ENCODE data around the gene MAP3K14. TPM values are rescaled to one million over a fixed set of nuclear protein-coding genes. Genes with fewer than 3 reads are reported as not detected.
"Not testable (repeated sequence)": the region's sequence is repeated elsewhere in the genome, so short reads cannot be mapped to it uniquely, and the experiment has no call there.

The MAP3K14 gene
- total RNA-seq, 1 donor from 2014 or later, result 9.9 TPM

DNA sequence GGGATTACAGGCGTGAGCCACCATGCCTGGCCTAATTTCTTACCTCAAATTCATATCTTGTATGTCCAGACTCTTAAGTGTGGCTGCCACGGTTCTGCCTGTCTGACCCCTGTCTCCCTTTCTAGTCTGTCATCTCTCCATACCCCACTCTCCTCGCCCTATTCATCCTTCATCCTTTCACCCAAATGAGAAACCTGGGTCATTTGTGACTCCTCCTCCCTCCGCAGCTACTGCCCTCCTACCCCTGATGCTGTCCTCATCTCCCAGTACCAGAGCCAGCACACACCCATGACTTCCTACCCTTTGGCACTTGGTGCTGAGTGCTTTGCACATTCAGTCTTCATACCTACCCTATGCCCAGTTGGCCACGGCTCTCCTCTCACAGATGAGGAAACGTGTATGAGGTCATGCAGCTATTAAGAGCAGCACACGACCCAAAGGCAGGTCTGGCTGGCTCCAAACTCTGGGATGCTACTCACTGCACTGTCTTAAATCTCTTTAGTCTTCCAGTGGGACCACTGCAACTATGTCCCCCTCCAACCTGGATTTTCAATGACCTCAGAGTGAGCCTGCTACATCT, 56.5 kb downstream of the MAP3K14 start:
- no peak for DNase-seq (ENCODE audit: low read depth)

DNA sequence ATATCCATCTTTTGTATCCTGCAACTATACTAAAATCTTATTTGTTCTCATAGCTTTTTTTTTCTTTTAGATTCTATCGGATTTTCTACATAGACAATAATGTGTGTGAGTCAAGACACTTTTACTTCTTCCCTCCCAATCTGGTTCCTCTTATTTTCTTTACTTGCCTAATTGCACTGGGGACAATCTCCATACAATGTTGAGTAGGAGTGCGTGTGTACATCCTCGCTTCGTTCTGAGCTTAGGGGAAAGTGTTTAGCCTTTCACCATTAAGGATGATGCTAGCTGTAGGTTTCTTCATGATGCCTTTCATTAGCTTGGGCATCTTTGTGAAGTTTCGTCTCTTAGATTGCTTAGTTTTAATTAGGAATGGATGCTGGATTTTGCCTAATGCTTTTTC, 57.8 kb downstream of the MAP3K14 start:
- no peak for DNase-seq (ENCODE audit: low read depth)

DNA sequence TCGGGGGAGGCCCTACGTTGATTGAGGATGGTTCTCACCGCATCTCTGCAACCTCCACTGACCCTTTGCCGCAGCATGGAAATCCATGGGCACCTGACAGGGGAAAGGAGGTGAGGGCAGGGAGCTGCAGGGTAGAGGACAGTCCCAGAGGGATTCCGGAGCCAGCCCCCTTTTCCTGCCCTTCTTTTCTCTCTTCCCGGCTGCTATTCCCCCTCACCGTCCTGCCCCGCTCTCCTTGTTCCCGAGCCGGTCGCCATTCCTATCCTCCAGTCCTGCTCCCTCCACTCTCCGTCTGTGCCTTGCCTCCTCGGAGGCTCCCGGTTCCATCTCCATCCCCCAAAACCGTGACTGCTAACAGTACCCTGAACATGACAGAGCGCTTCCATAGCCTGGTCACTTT, 59.7 kb downstream of the MAP3K14 start:
- DNase-seq (ENCODE audit: low read depth), result no peak

DNA sequence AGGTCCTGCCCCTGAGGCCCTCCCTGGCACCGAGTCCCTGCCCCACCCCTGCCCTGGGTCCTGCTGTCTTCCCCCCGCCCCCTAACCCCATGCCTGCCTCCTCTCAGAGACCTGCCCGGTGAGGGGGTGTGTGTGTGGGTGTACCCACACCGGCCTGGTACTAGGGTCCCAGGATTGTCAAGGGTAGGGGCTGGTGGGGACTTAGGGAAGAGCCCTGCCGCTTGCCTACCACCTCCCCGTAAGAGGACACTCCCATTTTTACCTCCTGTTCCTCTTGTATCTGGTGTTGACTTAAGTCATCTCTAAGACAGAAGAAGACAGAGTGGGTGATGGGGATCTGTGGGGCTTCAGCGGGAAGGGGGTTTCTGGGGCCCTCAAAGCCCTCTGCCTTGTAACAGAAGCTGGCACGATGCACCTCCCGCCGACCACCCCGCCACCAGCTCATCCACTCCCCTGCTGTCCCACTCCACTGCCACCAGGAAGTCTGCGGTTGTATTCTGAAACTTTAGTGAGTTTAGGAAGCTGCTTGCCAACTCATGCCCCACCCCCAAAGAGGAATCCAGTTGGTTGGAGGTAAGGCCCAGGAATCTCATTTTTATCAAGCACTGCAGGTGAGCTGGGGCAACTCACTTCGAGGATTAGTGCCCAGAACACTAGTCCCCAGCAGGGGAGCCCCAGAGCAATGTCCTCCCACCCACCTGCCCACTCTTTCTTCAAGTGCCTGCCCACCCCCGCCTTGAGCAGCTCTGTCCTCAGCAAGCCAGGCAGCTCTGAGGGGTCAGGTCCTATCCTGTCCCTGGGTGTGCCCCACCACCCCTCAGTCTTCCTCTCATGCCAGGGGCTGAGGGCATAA, 60.5 kb downstream of the MAP3K14 start:
- DNase-seq (ENCODE audit: low read depth), result no peak

DNA sequence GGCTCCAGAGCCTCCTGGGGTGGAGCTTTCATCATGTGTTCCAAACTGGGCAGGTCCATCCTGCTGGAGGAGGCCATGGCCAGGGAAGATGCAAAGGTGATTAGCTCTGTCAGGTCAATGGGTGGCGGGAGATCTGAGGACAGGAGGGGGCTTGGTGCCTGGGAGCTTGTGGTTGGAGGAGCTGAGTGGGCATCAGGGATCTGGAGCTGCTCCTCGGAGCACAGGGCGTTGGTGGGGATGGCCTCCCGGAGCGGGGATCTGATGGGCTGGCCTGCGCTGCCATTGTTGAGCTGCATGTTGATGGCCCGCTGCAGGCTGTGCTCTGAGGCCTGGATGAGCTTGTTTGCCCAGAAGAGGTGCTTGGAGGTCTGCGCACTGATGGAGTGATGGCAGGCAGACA, 61.5 kb downstream of the MAP3K14 start:
- DNase-seq (ENCODE audit: low read depth), result no peak

DNA sequence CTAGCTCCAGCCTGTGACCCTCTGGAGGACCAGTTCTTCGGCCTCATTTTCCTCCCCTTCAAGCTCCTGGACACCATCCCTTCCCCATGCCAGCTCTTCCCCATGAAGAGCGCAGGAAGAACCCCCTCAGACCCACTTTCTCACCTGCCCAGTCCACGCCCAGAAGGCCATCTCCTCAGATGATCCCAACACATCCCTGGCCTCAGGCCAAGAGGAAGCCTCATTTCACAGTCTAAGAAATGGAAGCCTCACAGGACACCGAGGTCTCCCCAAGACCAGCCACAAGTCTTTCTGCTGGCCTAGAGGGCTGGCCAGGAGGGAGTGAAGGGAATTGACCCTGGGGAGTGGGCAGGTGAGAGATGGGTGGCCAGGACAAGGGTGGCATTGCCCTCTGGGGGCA, 62.9 kb downstream of the MAP3K14 start:
- DNase-seq (ENCODE audit: low read depth), result no peak

DNA sequence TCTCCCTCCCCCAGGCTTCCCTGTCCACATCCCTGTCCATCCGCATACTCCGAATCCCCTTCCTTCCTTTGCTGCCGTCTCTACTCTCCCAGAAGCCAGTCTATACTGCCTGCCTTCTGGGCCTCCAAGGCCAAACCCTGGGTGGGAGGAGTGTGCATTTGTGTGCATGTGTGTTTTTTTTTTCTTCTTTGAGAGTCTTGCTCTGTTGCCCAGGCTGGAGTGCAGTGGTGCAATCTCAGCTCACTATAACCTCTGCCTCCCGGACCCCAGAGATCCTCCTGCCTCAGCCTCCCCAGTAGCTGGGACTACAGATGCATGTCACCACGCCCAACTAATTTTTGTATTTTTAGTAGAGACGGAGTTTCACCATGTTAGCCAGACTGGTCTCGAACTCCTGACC, 63.6 kb downstream of the MAP3K14 start:
- DNase-seq (ENCODE audit: low read depth), result not testable (repeated sequence)

DNA sequence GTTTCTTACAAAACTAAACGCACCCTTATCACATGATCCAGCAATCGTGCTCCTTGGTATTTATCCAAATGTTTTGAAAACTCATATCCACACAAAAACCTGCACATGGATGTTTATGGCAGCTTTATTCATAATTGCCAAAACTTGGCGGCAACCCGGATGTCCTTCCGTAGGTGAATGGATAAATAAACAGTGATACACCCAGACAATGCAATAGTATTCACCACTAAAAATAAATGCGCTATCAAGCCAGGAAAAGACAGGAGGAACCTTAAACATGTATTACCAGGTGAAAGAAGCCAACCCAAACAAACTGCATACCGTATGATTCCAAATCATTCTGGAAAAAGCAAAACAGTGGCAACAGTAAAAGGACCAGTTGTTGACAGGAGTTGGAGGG, 64.9 kb downstream of the MAP3K14 start:
- DNase-seq (ENCODE audit: low read depth), result no peak

DNA sequence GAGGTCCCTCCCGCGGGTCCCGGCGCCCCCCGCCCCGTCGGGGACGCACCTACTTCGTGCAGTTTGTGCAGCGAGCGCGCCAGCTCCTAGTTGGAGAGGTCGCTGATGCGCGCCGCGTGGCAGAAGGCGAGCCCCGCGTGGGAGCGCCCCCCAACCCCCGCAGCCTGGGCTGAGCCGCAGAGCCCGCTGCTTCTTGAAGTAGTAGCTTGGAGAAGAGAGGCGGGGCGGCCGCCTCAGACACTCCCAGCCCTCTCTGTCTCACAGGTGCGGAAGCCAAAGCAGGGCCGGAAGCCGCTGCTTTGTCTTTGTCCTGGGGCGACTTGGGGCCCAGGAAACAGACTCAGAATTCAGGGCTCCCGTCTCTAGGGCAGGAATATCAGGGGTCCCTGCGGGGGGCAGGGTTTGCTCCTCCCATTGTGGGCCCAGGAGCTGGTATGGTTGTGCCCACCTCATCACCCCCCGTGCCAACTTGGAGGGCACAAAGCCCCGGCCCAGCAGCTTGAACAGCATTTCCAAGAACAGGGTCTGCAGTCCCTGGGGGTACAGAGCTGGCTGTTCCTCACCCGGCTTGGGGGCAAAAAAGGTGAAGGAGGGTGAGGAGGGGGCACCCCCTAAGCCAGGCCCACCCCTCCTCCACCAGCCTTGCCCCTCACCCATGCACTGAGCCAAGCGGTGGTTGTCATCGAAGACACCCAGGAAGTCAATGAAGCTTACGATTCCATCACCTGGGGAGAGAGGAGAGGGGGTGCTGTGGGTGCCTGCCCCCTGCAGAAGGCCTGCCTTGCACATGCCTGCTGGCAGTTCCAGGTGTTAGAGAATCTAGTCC, 68.5 kb downstream of the MAP3K14 start:
- DNase-seq (ENCODE audit: low read depth), result no peak

DNA sequence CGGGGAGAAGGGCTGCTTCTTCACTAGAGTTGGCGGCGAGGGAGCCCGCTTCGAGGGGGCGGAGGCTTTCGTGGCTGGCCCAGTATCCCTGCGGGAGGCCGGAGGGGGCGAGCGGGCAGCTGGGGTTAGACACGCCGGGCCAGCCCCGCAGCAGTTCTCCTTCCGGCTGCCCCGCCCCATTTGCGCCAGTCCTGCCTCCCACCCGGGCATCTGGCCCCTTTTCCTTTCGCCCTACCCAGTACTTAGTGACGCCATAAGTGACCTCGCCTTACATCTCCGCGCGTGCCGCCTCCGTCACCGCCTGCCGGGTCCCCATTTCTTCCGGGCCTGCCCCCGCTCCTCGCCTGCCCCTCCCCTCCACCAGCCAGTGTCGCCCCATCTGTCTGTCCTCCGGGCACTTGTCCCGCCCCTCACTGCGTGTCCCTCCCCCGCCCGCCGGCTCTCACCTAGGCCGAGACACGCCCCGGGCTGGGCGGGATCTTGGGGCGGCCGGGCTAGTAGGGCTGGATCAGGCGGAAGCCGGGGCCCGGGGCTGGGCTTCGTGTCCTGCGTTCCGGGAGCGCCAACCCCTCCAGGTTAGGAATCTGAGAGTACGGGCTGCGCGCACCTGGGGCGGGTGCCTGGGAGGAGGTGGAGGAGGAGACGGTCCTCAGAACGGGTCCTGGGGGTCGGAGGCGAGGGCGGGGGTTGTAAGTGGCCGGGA, 69.2 kb downstream of the MAP3K14 start:
- peak; percentile 49 for DNase-seq (ENCODE audit: low read depth)

DNA sequence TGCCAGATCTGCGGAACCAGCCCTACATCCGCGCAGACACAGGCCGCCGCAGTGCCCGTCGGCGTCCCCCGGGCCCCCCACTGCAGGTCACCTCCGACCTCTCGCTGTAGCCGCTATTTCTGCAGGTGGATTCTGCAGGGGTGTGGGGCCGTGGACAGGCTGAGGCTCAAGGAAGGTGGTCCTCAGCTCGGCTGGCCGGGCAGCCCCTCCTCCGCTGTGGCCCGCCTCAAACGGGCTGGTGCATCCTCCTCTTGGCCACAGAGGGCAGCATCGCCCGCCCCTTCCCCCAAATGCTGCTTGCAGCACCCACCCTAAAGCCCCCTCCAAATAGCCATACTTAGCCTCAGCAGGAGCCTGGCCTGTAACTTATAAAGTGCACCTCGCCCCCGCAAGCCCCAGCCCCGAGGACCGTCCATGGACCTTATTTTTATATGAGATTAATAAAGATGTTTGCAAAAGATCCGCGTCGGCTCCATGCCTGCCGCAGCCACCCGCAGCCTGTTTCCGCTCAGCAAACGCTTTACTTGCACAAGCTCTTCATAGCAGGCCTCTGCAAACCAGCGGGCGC, 69.9 kb downstream of the MAP3K14 start:
- DNase-seq (ENCODE audit: low read depth), result no peak

DNA sequence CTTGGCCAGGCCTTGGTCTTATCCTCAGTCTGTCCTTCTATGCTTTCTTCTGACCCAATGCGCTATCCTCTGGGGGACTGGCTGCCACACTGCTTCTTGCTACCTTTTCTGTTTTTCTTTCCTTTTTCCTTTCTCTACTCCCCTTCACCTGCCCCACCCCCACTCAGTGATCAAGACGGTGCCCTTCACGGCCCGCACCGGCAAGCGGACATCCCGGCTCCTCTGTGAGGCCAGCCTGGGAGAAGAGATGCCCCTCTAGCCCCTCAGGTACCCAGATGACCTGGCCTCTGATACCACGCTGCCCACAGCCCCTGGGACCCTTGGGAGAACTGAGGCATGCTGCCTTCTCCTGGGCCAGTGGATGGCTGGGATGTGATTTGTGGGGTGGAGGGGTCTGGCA, 70.5 kb downstream of the MAP3K14 start:
- DNase-seq (ENCODE audit: low read depth), result no peak

DNA sequence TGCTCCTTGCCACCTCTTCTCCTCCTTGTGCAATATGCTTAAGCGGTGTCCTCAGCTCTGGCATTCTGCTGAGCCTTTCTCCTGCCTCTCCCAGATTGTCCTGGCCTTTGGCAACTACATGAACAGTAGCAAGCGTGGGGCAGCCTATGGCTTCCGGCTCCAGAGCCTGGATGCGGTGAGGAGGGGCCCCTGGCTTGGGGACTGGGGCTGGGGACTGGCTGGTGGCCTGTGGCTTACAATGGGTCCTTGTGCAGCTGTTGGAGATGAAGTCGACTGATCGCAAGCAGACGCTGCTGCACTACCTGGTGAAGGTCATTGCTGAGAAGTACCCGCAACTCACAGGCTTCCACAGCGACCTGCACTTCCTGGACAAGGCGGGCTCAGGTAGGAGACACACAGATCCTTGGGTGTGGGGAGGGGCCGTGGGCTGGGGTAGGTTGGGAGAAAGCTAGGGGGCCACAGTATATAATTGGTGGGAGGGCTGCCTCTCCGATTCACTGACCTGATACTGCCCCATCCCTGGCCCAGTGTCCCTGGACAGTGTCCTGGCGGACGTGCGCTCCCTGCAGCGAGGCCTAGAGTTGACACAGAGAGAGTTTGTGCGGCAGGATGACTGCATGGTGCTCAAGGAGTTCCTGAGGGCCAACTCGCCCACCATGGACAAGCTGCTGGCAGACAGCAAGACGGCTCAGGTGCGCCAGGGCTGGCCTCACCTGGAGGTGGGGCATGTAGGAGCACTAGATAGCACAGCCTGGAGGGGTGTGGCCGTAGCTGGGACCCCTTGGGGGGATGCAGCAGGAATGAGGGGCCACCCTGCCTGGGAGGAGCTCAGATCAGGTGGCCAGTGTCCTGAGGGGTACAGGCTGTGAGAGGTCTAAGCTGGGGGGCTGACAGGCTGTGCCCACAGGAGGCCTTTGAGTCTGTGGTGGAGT, 71.8 kb downstream of the MAP3K14 start:
- no peak for DNase-seq (ENCODE audit: low read depth)

DNA sequence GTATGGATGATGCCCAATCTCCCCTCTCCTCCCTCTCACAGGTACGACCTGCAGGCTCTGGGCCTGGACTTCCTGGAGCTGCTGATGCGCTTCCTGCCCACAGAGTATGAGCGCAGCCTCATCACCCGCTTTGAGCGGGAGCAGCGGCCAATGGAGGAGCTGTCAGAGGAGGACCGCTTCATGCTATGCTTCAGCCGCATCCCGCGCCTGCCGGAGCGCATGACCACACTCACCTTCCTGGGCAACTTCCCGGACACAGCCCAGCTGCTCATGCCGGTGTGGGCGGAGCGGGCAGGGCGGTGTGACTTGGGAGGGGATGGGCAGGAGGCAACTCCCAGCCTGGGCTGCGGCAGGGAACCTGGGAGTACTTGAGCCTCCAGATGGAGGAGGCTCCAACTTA, 73.1 kb downstream of the MAP3K14 start:
- no peak for DNase-seq (ENCODE audit: low read depth)

DNA sequence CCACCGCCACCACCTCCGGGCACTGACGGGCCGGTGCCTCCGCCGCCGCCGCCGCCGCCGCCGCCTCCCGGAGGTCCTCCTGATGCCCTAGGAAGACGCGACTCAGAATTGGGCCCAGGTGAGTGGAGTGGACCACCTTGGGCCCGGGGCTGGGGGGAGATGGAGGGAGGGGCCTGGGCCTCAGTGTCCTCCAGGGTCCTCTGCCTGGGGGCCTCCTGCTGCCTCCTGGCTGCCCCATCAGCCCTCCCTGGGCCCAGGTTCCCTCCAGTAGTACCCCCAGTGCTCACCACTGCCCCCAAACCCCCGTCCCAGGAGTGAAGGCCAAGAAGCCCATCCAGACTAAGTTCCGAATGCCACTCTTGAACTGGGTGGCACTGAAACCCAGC, 74.8 kb downstream of the MAP3K14 start:
- DNase-seq (ENCODE audit: low read depth), result no peak

DNA sequence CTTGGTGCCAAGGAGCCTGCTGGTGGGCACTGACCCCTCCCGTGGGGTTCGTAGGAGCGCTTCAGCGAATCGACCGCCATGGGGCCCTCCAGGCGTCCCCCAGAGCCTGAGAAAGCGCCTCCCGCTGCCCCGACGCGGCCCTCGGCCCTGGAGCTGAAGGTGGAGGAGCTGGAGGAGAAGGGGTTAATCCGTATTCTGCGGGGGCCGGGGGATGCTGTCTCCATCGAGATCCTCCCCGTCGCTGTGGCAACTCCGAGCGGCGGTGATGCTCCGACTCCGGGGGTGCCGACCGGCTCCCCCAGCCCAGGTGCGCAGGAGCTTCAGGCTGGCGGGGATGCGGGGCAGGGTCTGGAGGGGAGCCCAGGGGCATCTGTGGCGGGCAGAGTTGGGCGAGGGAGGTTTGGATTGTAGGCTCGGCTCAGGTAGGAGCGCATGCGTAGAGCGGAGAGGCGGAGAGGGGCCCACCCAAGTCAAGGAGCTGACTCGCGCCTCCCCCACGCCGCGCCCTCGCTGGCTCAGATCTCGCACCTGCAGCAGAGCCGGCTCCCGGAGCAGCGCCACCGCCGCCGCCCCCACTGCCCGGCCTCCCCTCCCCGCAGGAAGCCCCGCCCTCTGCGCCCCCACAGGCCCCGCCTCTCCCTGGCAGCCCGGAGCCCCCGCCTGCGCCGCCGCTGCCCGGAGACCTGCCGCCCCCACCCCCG, 75.3 kb downstream of the MAP3K14 start:
- no peak for DNase-seq (ENCODE audit: low read depth)

DNA sequence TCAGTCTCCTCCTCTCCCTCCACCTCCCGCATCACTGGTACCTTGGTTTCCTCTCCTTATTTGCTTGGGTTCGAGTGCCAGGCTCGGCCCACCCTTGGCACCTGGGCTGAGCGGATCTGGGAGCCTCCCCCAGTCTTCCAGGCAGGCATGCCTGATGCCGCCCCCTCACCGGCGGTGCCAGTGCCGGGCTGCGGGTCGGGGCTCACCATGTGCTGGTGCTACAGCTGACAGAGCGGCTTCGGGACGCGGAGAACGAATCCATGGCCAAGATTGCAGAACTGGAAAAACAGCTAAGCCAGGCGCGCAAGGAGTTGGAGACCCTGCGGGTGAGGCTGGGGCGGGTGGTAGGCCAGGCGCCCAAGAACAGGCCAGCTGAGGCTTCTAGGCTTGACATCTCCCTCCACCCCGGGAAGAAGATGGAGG, 75.9 kb downstream of the MAP3K14 start:
- no peak for DNase-seq (ENCODE audit: low read depth)

DNA sequence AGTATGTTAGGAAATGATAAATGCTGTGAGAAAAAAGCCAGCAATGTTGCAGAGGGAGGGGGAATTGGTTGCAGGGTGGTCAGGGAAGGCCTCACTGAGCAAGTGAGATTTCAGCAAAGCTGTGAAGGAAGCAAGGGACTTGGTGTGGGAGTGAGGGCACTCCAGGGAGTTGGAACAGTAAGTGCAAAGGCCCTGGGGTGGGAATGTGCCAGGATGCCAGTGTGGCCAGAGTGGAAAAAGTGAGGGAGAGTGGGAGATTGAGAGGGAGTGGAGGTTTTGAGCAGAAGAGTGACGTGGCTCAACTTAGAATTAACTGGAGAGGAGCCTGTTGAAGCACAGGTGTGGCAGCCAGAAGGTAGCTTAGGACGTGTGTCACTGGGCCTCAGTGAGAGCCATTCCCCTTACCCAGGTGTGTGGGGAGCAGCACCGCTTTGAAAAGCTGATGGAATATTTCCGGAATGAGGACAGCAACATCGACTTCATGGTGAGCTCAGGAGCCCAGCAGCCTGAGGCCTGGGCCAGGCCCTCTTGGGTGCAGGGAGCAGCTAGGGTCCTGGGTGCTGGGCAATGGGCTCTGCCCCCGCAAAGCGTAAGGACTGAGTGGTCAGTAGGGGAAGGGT, 78.6 kb downstream of the MAP3K14 start:
- no peak for DNase-seq (ENCODE audit: low read depth)

DNA sequence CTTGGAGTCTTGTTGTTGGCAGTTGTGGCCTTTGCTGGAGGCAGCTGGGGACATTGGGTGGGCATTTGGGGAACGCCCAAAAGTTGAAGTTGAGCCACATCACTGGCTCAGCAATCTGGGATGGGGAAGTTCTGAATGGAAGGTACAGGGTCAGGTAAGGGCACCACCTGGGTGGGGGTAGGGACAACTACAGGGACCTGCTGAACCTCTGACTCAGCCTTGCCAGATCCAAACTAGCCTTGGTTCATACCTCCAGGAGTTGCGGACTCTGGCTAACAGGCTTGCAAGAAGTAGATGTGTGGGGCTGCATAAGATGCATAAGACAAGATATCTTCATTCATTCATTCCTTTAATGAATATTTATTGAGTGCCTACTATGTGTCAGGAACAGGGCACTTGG, 79.1 kb downstream of the MAP3K14 start:
- no peak for DNase-seq (ENCODE audit: low read depth)

DNA sequence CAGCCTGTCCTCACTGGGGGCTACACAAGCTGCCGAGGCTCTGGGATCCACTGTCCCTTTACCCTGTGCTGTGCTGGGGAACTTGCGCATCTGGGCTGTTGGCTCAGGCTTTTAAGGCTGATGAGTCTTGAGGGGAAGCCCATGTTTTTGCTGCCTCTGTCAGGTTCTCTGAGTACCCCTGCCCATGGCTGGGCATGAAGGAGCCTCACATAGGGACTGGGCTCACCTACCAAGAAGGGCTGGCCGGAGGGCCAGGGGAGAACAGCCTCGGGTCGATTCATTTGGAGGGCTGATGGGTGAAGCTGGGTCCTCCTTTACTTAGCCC, 80.6 kb downstream of the MAP3K14 start:
- no peak for DNase-seq (ENCODE audit: low read depth)

Measured in renal cortical epithelial cell (primary cell).